Erythroblast (primary cell): Measurements from ENCODE around the gene TMBIM1.

Experiments
- GATA1 ChIP-seq: IDR thresholded peaks from 2 replicates; pipeline ENCODE4 v1.6.1; 2011; ENCODE audit warnings: low read depth, mild to moderate bottlenecking, control low read depth, low read length, moderate library complexity
- POLR2A ChIP-seq: IDR thresholded peaks from 2 replicates; pipeline ENCODE4 v1.6.1; 2011; ENCODE audit warnings: mild to moderate bottlenecking, low read length

DNA sequence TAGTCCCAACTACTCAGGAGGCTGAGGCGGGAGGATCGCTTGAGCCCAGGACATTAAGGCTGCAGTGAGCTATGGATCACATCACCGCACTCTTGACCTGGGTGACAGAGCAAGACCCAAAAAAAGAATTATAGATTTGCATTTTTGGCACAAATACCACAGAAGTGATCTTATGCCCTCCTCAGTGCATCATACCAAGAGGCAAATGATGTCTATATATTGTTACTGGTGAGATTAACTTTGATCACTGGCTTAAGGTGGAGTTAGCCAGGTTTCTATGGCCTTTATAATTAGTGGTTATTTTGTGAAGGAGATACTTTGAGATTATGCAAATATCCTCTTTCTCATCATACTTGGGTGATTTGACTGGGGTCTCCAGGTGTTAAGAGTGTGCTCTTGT lies 42.2 kb upstream of the TMBIM1 start:
- no peak for TF ChIP-seq POLR2A
- TF ChIP-seq GATA1 = no peak
